Hypothalamus (tissue), 51 donors: ENCODE measurements around the gene CHST11.
A peak's percentile ranks its signal among the peaks of the same experiment; 100 is the strongest.

Experiments used
- DNase-seq, 51 donors: peaks; one replicate each; lab custom pipeline; 2025; lab: John Stamatoyannopoulos, UW

The CHST11 gene

DNA sequence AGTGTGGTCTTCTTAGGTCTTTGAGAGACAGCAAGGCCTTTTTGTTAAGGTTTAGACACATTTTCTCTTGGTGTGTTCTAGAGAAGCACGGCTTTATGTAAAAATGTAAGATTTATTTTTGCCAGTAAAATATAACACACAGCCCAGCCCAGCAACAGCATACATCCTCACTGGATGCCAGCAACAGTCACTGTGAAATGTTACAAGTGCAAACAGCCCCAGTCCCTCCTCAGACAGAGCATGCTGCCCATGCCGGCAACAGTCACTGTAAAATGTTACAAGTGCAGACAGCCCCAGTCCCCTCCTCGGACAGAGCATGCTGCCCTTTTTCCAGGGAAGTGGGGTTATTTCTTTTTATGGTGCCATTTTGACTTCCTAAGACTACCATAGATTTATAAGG lies 207.6 kb downstream of the CHST11 start:
- no peak for DNase-seq

DNA sequence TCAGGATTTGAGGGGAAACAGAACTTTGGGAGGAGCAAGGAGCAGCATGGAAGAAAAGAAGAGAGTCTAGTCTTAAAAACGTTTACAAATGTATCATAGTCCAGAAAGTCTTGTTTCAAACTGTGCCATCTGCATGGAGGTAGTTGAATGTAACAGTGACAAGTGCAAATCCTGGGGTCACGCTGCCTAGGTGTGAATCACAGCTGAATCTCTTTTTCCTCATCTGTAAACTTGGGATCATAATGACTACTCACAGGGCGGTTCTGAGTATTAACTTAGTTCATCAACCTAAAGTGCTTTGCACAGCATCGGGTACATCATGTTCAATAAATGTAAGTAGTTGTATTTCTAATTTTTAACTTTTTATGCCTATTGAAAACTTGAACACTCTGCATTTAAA lies 208.5 kb downstream of the CHST11 start:
- no peak for DNase-seq

- no peak for DNase-seq
These were observed 210.4 kb downstream of the CHST11 start for GRCh38 chr12:104667139-104667538.

DNA sequence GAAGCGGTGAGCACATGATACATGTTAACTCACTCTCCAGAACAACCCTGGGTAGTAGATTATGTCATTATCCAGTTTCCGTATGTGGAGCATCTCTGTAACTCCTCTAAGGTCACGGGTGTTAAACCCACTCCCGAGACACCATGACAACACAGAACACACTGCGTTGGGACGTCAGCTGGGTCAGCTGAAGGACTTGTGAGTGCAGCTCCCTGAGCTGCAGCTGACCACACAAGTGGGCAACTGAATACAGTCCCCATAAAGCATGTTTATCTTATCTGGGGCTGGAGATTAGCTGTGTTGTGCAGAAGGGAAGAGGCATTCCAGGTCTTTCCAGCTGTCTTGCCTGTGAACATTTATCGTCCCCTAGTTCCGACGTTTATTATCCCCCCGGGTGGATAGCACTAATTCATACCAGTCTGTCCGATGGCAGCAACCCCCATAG lies 211.5 kb downstream of the CHST11 start:
- DNase-seq, result peak in 8 of 51 donors; percentile 18 to 52 (median 22)

DNA sequence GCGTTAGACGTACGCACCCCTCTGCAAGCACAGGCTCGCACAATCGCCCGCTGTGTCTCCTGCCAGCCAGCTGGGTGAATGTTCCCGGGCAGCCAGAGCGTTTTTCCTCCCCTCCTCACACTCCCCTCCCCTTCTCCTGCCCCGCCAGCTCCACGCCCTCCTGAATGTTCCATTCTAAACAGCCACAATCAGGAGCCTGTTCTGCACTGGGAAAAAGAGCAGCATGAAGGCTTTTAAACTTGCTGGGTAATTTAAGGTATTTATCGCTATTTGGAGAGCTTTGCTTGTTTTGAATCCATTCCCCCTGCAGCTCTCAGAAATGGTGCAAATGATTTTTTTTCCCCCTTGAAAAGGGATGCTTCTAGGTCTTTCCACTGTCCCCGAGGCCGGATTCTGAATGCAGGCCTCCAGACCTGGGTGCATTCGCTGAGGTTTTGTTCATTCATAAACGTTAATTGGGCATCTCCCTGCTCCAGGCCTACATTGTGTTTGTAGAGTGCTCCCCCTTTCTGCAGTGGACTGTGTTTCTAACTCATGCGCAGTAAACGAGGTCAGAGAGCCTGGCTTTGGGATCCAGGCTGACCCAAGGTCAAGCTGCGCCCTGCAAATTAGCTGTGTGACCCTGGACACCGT lies 212.5 kb downstream of the CHST11 start:
- peak in 49 of 51 donors; percentile 26 to 94 (median 81) for DNase-seq

DNA sequence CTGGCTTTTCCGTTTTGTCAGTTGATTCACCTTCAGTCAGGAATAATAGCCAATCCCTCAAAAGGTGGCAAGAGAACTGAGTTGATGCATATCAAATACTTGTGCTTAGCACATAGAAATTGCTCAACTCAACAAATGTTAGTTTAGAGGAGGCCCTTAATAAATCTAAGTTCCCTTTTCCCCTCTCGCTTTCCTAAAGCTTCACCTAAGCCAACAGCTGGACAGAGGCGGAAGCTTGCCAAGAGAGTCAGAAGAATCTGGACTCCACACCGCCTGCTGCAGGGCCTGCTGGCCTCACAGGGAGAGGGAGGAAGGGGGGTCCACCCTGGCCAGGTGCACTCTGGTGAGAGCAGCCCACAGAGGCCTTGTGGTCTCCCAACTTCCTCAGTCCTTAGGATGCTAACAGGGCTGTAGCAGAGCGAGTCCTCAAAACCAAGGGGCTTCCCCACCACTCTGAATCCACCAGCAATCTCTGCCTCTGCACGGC lies 213.1 kb downstream of the CHST11 start:
- DNase-seq, result no peak

GRCh38 chr12:104670439-104671408 lies 214.0 kb downstream of the CHST11 start:
- no peak for DNase-seq

DNA sequence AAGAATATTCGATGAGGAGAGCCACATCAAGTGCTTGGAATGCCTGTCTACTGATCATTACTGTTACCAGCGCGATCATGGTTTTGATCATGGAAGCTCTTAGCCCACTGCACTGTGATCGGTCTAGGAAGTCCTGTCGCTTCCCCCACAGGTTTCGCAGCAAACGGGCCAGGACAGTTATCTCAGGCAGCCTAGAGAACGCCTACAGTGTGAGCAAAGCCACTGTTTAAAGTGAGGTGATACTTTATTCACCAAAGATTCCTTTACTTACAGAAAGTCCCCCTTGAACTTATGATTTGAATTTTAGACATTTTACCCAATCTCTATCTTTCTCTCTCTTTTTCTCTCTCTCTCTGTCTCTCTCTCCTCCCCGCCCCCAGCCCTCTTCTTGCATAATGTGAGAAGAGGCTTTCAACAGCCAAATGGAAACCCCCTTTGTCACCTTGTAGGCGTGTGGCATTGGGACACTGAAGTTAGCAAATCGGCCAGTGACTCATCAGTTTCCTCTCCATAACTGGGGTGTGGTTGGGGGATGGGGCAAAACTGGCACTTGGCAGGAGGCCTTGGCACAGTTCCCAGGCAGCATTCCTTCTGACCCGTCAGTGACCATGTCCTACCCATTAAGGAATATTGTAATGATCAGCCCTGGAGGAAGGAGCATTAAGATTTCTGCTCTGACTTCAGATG lies 214.8 kb downstream of the CHST11 start:
- peak in 36 of 51 donors; percentile 9 to 86 (median 52) for DNase-seq

GRCh38 chr12:104672096-104672445 lies 215.3 kb downstream of the CHST11 start:
- peak in 1 of 51 donors; percentile 41 for DNase-seq

DNA sequence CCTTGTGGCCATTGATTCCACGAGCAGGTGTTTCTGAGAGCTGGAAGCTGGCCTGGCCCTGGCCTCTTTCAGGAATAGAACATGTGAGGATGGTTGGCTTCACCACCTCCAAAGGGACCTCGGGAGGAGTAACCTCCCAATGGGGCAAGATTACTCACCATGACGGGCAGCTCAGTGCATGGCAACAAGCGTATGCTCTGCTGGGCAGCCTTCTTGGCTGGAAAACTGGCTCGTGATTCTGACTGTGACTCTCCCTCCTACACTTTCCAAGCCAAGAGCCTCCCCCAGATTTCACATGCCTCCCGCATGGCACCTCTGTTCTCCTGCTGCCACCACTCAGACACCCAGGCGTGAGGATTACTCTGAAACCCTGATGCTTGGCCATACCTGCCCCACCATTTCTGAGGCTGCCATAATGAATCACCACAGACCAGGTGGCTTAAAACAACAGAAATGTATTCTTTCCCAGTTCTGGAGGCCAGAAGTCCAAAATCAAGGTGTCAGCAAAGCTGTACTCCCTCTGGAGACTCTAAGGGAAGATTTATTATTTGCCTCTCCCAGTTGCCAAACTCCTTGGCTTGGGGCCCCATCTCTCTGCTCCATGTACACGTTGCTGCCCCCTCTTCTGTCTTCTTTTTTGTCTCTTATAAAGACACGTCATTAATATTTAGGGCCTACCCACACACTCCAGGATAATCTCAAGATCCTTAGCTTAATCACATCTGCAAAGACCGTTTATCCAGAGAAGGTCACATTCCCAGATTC lies 215.9 kb downstream of the CHST11 start:
- peak in 27 of 51 donors; percentile 10 to 79 (median 34) for DNase-seq

DNA sequence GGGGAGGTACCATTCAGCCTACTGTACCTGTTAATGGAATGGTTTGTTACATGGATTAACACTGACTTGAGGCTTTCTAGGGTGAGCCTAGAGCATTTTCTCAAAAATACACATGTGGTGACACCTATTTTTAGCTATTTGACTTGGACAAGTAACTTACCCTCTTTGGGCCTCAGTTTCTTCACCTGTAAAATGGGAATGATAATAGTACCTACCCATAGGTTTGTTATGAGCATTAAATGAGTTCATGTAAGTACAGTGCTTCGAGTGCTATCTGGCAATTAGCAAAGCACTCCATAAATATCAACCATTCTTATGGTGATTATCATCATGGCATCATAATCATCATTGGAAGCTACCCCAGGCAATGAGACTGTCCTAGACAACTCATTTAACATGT lies 216.5 kb downstream of the CHST11 start:
- DNase-seq, result no peak

DNA sequence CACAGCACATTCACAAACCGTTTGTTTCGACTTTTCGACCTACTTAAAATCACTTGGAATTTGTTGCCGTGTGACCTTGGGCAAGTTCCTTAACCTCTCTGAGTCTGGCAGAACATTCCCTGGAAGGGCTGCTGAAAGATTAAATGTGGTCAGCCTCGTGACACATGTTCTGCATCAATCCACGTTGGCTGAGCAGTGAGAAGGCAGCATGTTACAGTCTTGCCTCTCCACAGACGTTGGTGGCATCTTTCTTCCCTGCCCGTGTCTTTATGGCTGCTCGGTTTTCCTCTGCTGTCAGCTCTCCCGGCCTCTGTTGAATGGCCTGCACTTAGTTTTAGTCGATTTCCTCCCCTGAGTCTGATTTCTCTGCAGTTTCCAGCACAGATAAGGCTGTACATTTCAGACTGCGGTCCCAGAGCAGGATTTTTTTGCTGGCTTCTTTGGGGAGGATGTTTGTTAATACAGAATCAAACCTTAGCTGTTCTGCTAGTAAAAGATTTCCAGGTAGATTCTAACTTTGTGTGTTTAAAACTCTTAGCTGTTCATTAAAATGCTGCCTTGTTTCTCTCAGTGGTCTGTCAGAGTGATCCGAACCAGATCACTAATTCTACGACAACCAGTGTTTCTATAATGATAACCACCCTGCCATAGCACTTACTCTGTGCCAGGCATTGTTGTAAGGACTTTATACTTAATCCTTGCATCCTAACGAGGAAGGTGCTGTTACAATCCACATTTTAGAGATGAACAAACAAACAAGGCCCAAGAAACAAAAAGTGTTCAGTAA lies 217.1 kb downstream of the CHST11 start:
- no peak for DNase-seq

- no peak for DNase-seq
These were observed 219.9 kb downstream of the CHST11 start for GRCh38 chr12:104676636-104677035.

DNA sequence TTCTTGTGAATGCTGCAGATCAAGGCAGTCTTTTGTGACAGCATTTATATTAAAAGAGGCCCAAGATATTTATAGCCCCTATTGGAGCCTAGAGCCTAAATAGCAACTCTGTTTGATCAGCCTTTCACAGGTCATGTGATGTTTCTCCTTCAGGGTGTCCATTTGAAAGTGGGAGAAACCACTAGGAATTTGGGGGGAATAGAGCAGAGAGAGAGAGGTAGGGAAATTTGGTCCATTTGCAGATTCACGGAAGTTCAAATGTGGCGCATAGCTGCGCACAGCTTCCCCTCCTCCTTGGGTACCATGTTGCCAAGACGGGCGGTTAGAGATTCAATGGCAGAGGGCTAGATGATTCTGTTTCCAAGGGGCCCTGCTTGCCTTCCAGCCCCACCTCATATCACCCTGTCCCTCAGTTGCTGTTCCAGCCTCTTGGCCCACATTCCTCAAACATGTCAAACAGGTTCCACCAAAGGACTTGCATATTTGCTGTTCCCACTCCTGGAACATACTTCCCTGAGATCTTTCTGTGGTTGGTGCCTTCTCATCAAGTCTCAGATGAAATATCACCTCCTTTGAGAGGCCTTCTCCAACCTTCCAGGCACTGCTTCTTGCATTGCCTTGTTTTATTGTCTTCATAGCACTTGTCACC lies 220.8 kb downstream of the CHST11 start:
- no peak for DNase-seq

- DNase-seq, result no peak
These were observed 223.3 kb downstream of the CHST11 start for GRCh38 chr12:104680070-104680469.

GRCh38 chr12:104680491-104680890 lies 223.7 kb downstream of the CHST11 start:
- peak in 1 of 51 donors; percentile 31 for DNase-seq

- no peak for DNase-seq
These were observed 224.4 kb downstream of the CHST11 start for GRCh38 chr12:104681012-104681690.

DNA sequence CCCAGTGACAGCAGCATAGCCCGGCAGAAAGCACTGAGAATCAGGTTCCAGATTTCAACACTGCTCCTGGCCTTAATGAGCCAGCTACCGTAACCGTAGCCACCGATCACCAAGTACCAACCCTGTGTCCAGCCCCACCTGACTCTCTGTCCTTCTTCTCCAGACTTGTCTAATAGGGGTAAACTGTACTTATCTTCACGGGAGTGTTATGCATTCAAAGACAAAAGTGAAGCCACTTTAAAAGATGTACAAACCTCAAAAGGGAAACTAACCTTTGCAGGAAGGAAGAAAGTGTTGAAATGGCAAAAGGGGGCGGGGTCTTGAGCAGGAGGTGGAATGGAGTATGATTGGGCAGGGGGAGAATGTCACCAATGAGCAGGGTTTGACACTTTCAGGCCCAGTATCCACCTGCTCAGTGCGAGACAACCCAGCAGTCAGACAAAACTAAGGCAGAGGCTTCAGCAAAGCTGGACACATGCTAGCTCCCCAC lies 226.1 kb downstream of the CHST11 start:
- no peak for DNase-seq
